ENCODE measurements around the gene FADS3. TPM values are rescaled to one million over a fixed set of nuclear protein-coding genes. Genes with fewer than 3 reads are reported as not detected.

FADS3 gene
- total RNA-seq, 2 experiments from 2014 or later: 10.3 to 13.9 TPM

GRCh38 chr11:61851113-61851899, 40.0 kb downstream of the FADS3 start:
- CTCF ChIA-PET: no interaction called here
- POLR2A ChIA-PET: interaction anchor here (0.7 kb wide), 1 partner anchor 10 kb away, joined by 3 read pairs; no protein-coding TSS in a partner anchor
- Mint-ChIP-seq H3K4me1 (ENCODE audit: low read depth) (no peaks in the 10 kb centered on the region), H3K9me3 (no peaks in the 10 kb centered on the region), H3K4me3 (no peak overlapping the region), H3K27ac (no peak overlapping the region), H3K27me3 (no peaks in the 10 kb centered on the region), H3K36me3 (ENCODE audit: low read depth) (peaks cover 29% of the 10 kb centered on the region)
- no peak for TF ChIP-seq CTCF (IDR thresholded peaks at IDR 0.05)
- ATAC-seq (no peak), DNase-seq (no peak)
- intact Hi-C loops (cut with micrococcal nuclease): no loop called here

- DNase-seq (no peak), ATAC-seq (no peak)
- intact Hi-C loops (cut with micrococcal nuclease): no loop called here
- H3K36me3 Mint-ChIP-seq (ENCODE audit: low read depth): peaks cover 32% of the 10 kb centered on the region
- POLR2A ChIA-PET: interaction anchor here (0.7 kb wide), 1 partner anchor 10 kb away, joined by 3 read pairs; no protein-coding TSS in a partner anchor
- H3K27me3 Mint-ChIP-seq: no peaks in the 10 kb centered on the region
- no peaks in the 10 kb centered on the region for H3K9me3 Mint-ChIP-seq
- H3K27ac Mint-ChIP-seq: no peak overlapping the region
- no peak for TF ChIP-seq CTCF (IDR thresholded peaks at IDR 0.05)
- H3K4me1 Mint-ChIP-seq (ENCODE audit: low read depth): no peaks in the 10 kb centered on the region
- H3K4me3 Mint-ChIP-seq: no peak overlapping the region
- CTCF ChIA-PET: no interaction called here
Observed at GRCh38 chr11:61850687-61851086, 40.7 kb downstream of the FADS3 start.

- Mint-ChIP-seq H3K9me3 (no peaks in the 10 kb centered on the region), H3K27ac (no peak overlapping the region)
- POLR2A ChIA-PET: interaction anchor here (1.2 to 1.4 kb wide), 2 partner anchors 20 to 52 kb away, joined by 3 to 4 read pairs; no protein-coding TSS in a partner anchor
Observed at GRCh38 chr11:61848631-61849030, 42.7 kb downstream of the FADS3 start.

GRCh38 chr11:61847914-61848581, 43.3 kb downstream of the FADS3 start:
- ATAC-seq (no peak), DNase-seq (no peak)
- no peaks in the 10 kb centered on the region for H3K27me3 Mint-ChIP-seq
- H3K27ac Mint-ChIP-seq: no peak overlapping the region
- no peaks in the 10 kb centered on the region for H3K4me1 Mint-ChIP-seq (ENCODE audit: low read depth)
- intact Hi-C loops (cut with micrococcal nuclease): no loop called here
- peaks cover 40% of the 10 kb centered on the region for H3K36me3 Mint-ChIP-seq (ENCODE audit: low read depth)
- no peaks in the 10 kb centered on the region for H3K9me3 Mint-ChIP-seq
- POLR2A ChIA-PET: interaction anchor here (0.8 to 1.4 kb wide), 2 partner anchors 51 to 302 kb away, joined by 3 to 4 read pairs; no protein-coding TSS in a partner anchor
- no peak overlapping the region for H3K4me3 Mint-ChIP-seq
- CTCF ChIA-PET: interaction anchor here (1.0 to 1.4 kb wide), 2 partner anchors 22 to 51 kb away, joined by 3 read pairs; no protein-coding TSS in a partner anchor
- TF ChIP-seq CTCF (IDR thresholded peaks at IDR 0.05): no peak

More at GRCh38 chr11:61848631-61849030, 42.7 kb downstream of the FADS3 start:
- Mint-ChIP-seq H3K36me3 (ENCODE audit: low read depth) (peaks cover 35% of the 10 kb centered on the region), H3K4me3 (no peak overlapping the region), H3K4me1 (ENCODE audit: low read depth) (no peaks in the 10 kb centered on the region), H3K27me3 (no peaks in the 10 kb centered on the region)
- DNase-seq: no peak
- no peak for TF ChIP-seq CTCF (IDR thresholded peaks at IDR 0.05)
- intact Hi-C loops (cut with micrococcal nuclease): no loop called here
- CTCF ChIA-PET: interaction anchor here (1.0 to 1.4 kb wide), 2 partner anchors 22 to 52 kb away, joined by 3 read pairs; no protein-coding TSS in a partner anchor
- no peak for ATAC-seq

Measured in activated CD8-positive, alpha-beta T cell treated with anti-CD3 and anti-CD28 coated beads for 36 hours (primary cell).